Esophagus muscularis mucosa (tissue), 4 donors: Measurements from ENCODE around the gene SRR. TPM values are rescaled to one million over a fixed set of nuclear protein-coding genes. Genes with fewer than 3 reads are reported as not detected.

ENCODE experiments used
- DNase-seq: peaks from one replicate; pipeline ENCODE4 v3.0.0-alpha.2; 2017; ENCODE audit errors: extremely low spot score
- H3K27ac ChIP-seq, 4 donors: fragments of 200-600 bp; sonication (generic); replicated peaks in 1 of 4; 1 replicate in 3 of 4; 2 replicates in 1 of 4; pipeline ENCODE4 v1.5.1; 2016 to 2019; ENCODE audit warnings: mild to moderate bottlenecking in 1 of 4
- H3K27me3 ChIP-seq, 4 donors: fragments of 200-600 bp; sonication (generic); one replicate each; pipeline versions ENCODE4 v1.5.1 to v1.6.0; 2016 to 2019
- H3K36me3 ChIP-seq, 4 donors: fragments of 200-600 bp; sonication (generic); one replicate each; pipeline ENCODE4 v1.5.1; 2016 to 2019
- H3K4me1 ChIP-seq, 4 donors: fragments of 200-600 bp; sonication (generic); one replicate each; pipeline ENCODE4 v1.5.1; 2016 to 2019
- H3K4me3 ChIP-seq, 4 donors: fragments of 200-600 bp; sonication (generic); 1 replicate in 2 of 4; 2 replicates in 2 of 4; pipeline ENCODE4 v1.5.1; 2016 to 2019; ENCODE audit warnings: mild to moderate bottlenecking in 4 of 4, moderate library complexity in 1 of 4
- H3K9me3 ChIP-seq, 4 donors: fragments of 200-600 bp; sonication (generic); 1 replicate in 3 of 4; 2 replicates in 1 of 4; pipeline ENCODE4 v1.5.1; 2016 to 2019
- EP300 ChIP-seq: sonication (generic); formaldehyde crosslinking; IDR thresholded peaks from one replicate; pipeline ENCODE4 v1.6.1; 2017; ENCODE audit warnings: antibody characterized with exemption
- POLR2A ChIP-seq: fragments of 450-650 bp; IDR thresholded peaks from one replicate; pipeline ENCODE4 v1.6.1; 2017; ENCODE audit warnings: antibody characterized with exemption, moderate library complexity, mild to moderate bottlenecking, low read depth
- POLR2AphosphoS5 ChIP-seq, 2 donors: sonication (generic); formaldehyde crosslinking; IDR thresholded peaks; one replicate each; pipeline ENCODE4 v1.6.1; 2017; ENCODE audit warnings: antibody characterized with exemption in 2 of 2
- WGBS: methylation state at CpG from one replicate; pipeline ENCODE4 v1.1.5; 2018; 5-methylcytosine and 5-hydroxymethylcytosine counted together
- intact Hi-C: fragments of 100-400 bp; cut with DNase I; formaldehyde crosslinking; loops from one replicate; pipeline ENCODE4 v1.15.1; 2023
- total RNA-seq, 4 donors: library from RNA; depleted of rRNA; stranded (reverse); fragments of >200 nt; gene quantifications; one replicate each; pipeline versions ENCODE4 v1.1.0 to v1.2.1, GENCODE V29; 2016
- TF ChIP-seq, protein P1 (sequence below), 3 experiments: fragments of 200-600 bp in 2 of 3; fragments of 450-650 bp in 1 of 3; sonication (generic) in 2 of 3; IDR thresholded peaks; one replicate each; pipeline ENCODE4 v1.5.1; 2017 to 2019; ENCODE audit warnings: antibody characterized with exemption in 3 of 3, mild to moderate bottlenecking in 2 of 3, moderate library complexity in 1 of 3

SRR gene
- total RNA-seq, 4 donors from 2014 or later = 14.4 to 19.6 (median 15.5) TPM

DNA sequence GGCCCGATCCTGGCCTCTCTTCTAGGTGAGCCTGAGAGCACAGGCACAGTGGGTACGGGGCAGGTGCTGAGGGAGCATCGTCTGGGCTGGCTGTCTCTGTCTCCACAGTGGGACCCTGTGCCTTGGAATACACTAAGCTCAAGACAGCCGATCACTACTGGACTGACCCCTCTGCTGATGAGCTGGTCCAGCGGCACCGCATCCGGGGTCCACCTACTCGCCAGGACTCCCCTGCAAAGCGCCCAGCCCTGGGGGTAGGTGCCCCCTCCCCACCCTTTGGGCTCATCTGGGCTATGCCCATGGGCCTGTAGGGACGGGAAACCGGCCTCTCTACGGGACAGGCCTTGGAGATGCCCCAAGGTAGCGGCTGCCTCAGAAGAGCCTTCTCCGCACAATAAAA lies 59.1 kb downstream of the SRR start:
- DNase-seq = no peak
- H3K27ac ChIP-seq = no peak overlapping the region
- no CpG with 5 or more reads among the region's 14 CpGs for WGBS
- intact Hi-C loops = no loop called here
- peaks cover 0 to 75% (median 65%) of the 10 kb centered on the region in 4 donors for H3K36me3 ChIP-seq
- H3K4me3 ChIP-seq = no peak overlapping the region
- peaks cover 24 to 40% (median 31%) of the 10 kb centered on the region in 4 donors for H3K4me1 ChIP-seq
- no peaks in the 10 kb centered on the region for H3K27me3 ChIP-seq
- TF ChIP-seq EP300 = no peak
- TF ChIP-seq POLR2A = no peak
- TF ChIP-seq POLR2AphosphoS5 (IDR thresholded peaks at IDR 0.05) = no peak
- TF ChIP-seq, protein P1, sequence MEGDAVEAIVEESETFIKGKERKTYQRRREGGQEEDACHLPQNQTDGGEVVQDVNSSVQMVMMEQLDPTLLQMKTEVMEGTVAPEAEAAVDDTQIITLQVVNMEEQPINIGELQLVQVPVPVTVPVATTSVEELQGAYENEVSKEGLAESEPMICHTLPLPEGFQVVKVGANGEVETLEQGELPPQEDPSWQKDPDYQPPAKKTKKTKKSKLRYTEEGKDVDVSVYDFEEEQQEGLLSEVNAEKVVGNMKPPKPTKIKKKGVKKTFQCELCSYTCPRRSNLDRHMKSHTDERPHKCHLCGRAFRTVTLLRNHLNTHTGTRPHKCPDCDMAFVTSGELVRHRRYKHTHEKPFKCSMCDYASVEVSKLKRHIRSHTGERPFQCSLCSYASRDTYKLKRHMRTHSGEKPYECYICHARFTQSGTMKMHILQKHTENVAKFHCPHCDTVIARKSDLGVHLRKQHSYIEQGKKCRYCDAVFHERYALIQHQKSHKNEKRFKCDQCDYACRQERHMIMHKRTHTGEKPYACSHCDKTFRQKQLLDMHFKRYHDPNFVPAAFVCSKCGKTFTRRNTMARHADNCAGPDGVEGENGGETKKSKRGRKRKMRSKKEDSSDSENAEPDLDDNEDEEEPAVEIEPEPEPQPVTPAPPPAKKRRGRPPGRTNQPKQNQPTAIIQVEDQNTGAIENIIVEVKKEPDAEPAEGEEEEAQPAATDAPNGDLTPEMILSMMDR (IDR thresholded peaks at IDR 0.05) = no peak
- no peaks in the 10 kb centered on the region for H3K9me3 ChIP-seq

DNA sequence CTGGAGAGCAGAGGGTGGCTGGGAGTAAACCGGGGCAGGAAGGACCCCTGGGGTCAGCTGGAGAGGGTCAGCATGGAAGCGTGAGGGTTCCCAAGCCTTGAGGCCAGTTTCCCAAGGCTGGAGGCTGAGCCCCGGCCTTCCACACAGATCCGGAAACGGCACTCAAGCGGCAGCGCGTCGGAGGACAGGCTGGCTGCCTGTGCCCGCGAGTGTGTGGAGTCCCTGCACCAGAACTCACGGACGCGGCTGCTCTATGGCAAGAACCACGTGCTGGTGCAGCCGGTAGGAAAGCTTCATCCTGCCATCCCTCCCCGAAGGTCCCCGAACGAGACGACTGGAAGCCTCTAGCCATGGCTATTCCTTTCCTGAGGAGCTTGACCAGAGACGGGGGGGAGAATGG lies 59.6 kb downstream of the SRR start:
- Histone ChIP-seq H3K4me1 (peaks cover 25 to 42% (median 34%) of the 10 kb centered on the region in 4 donors), H3K9me3 (no peaks in the 10 kb centered on the region), H3K27ac (peak overlapping the region in 1 of 4 donors; percentile 14), H3K27me3 (no peaks in the 10 kb centered on the region), H3K36me3 (peaks cover 0 to 77% (median 67%) of the 10 kb centered on the region in 4 donors), H3K4me3 (no peak overlapping the region)
- TF ChIP-seq POLR2AphosphoS5 (IDR thresholded peaks at IDR 0.05) (no peak), EP300 (no peak), POLR2A (no peak)
- TF ChIP-seq, protein P1 (IDR thresholded peaks at IDR 0.05) = no peak
- DNase-seq = no peak
- WGBS = 94% methylated on average over 20 of the region's 21 CpGs
- intact Hi-C loops = no loop called here

DNA sequence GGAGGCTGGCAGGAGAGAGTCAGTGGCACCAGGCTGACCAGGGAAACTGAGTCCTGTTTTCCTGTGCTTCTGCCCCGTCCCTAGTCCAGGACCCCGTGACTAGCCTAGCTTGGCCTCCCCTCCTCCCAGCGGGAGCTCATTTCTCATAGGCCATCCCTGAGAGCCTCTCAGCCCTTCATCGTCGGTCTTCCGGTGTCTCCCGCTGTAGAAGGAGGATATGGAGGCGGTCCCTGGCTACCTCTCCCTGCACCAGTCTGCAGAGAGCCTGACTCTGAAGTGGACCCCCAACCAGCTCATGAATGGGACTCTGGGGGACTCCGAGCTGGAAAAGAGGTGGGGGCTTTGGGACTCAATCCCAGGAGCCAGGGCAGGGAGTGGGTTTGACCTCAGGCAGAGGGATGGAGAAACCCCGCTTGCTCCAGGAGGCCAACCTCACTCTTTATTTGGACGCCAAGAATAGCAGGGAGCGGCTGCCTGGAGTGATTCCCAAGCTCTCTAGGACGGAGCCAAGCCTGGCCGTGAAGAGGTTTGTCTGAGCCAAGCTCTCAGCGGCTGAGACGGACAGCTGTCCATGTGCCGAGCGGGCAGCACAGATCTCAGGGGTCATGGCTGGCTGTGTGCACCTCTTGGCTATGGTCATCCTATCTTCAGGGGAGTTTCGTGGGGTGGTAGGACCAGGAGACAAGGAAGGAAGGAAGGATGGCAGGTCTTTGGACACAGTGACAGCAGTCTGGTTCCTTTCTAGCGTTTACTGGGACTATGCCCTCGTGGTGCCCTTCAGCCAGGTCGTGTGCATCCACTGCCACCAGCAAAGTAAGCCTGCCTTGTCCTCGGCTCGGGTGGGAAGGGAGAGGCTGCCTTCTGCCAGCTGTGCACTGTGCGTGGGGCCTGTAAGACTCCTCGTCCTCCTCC lies 60.4 kb downstream of the SRR start:
- 65% methylated on average over 11 of the region's 26 CpGs for WGBS
- H3K36me3 ChIP-seq = peaks cover 0 to 77% (median 67%) of the 10 kb centered on the region in 4 donors
- intact Hi-C loops = no loop called here

DNA sequence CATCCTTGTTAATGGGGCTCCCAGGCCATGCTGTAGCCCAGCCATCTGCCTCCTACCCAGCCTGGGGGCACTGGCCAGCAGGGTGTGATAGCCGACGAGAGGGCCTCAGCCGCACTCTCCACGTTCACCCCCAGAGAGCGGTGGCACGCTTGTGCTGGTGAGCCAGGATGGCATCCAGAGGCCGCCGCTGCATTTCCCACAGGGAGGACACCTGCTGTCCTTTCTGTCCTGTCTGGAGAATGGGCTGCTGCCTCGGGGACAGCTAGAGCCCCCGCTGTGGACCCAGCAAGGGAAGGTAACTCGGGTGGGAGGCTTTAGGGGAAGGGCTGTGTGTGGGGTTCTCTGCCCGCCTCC lies 61.0 kb downstream of the SRR start:
- WGBS = 83% methylated on average over 9 of the region's 12 CpGs
- intact Hi-C loops = no loop called here

More for the DNA sequence above, 60.4 kb downstream of the SRR start:
- no peak overlapping the region for H3K4me3 ChIP-seq
- H3K27me3 ChIP-seq = no peaks in the 10 kb centered on the region
- no peaks in the 10 kb centered on the region for H3K9me3 ChIP-seq
- H3K4me1 ChIP-seq = peaks cover 32 to 46% (median 38%) of the 10 kb centered on the region in 4 donors
- no peak for DNase-seq
- TF ChIP-seq POLR2A = no peak
- no peak for TF ChIP-seq EP300
- TF ChIP-seq POLR2AphosphoS5 (IDR thresholded peaks at IDR 0.05) = no peak
- TF ChIP-seq, protein P1 (IDR thresholded peaks at IDR 0.05) = no peak
- peak overlapping the region in 3 of 4 donors; percentile 2 to 14 (median 11) for H3K27ac ChIP-seq

DNA sequence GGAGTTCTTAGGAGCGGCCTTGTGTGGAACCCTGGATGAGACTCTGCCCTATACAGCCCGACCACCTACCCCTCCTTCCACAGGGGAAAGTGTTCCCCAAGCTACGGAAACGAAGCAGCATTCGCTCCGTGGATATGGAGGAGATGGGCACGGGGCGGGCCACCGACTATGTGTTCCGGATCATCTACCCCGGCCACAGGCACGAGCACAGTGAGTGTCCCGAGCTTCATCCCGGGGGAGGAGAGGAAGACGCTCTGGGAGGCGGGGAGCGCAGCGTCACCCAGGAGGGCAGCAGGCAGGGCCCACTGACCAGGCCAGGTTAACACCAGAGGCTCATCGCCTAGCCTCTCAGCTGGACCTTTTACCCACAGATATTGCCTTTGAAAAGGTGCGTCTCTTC lies 61.4 kb downstream of the SRR start:
- intact Hi-C loops = no loop called here
- TF ChIP-seq POLR2AphosphoS5 (IDR thresholded peaks at IDR 0.05) = no peak
- no peak for TF ChIP-seq POLR2A
- TF ChIP-seq, protein P1 (IDR thresholded peaks at IDR 0.05) = no peak
- TF ChIP-seq EP300 = no peak

More for the DNA sequence above, 61.0 kb downstream of the SRR start:
- Histone ChIP-seq H3K27me3 (no peaks in the 10 kb centered on the region), H3K4me1 (peaks cover 32 to 47% (median 40%) of the 10 kb centered on the region in 4 donors), H3K27ac (no peak overlapping the region), H3K4me3 (no peak overlapping the region), H3K9me3 (no peaks in the 10 kb centered on the region), H3K36me3 (peaks cover 0 to 77% (median 67%) of the 10 kb centered on the region in 4 donors)
- no peak for DNase-seq
- TF ChIP-seq EP300 (no peak), POLR2A (no peak), POLR2AphosphoS5 (IDR thresholded peaks at IDR 0.05) (no peak)

More for the DNA sequence above, 61.4 kb downstream of the SRR start:
- Histone ChIP-seq H3K27ac (no peak overlapping the region), H3K9me3 (no peaks in the 10 kb centered on the region), H3K4me3 (no peak overlapping the region), H3K4me1 (peaks cover 34 to 51% (median 40%) of the 10 kb centered on the region in 4 donors), H3K36me3 (peaks cover 0 to 79% (median 71%) of the 10 kb centered on the region in 4 donors), H3K27me3 (no peaks in the 10 kb centered on the region)
- no peak for DNase-seq
- WGBS = 95% methylated on average over 18 of the region's 20 CpGs
